ENCODE results near the gene KDM2B. TPM values are rescaled to one million over a fixed set of nuclear protein-coding genes. Genes with fewer than 3 reads are reported as not detected.
A peak's percentile ranks its signal among the peaks of the same experiment; 100 is the strongest.

The KDM2B gene
- total RNA-seq, 1 donor from 2014 or later = 79.2 TPM

- Mint-ChIP-seq H3K27ac (ENCODE audit: unreplicated experiment) (no peak overlapping the region), H3K4me3 (peak overlapping the region; percentile 61), H3K4me1 (peaks cover 10% of the 10 kb centered on the region), H3K27me3 (ENCODE audit: low read depth) (no peaks in the 10 kb centered on the region), H3K36me3 (ENCODE audit: low read depth) (peaks cover 15% of the 10 kb centered on the region), H3K9me3 (no peaks in the 10 kb centered on the region)
- no peak for DNase-seq (ENCODE audit: low read depth, low spot score)
- TF ChIP-seq CTCF (conservative IDR thresholded peaks at IDR 0.05) = no peak
Observed at GRCh38 chr12:121443911-121444841, 136.6 kb downstream of the KDM2B start.

GRCh38 chr12:121443193-121443870, 137.5 kb downstream of the KDM2B start:
- peak; percentile 94 for DNase-seq (ENCODE audit: low read depth, low spot score)
- peaks cover 15% of the 10 kb centered on the region for H3K36me3 Mint-ChIP-seq (ENCODE audit: low read depth)
- no peaks in the 10 kb centered on the region for H3K27me3 Mint-ChIP-seq (ENCODE audit: low read depth)
- no peak overlapping the region for H3K27ac Mint-ChIP-seq (ENCODE audit: unreplicated experiment)
- peaks cover 14% of the 10 kb centered on the region for H3K4me1 Mint-ChIP-seq
- H3K4me3 Mint-ChIP-seq = peak overlapping the region; percentile 44
- no peaks in the 10 kb centered on the region for H3K9me3 Mint-ChIP-seq
- TF ChIP-seq CTCF (conservative IDR thresholded peaks at IDR 0.05) = peak; percentile 85

- no peak for TF ChIP-seq CTCF (conservative IDR thresholded peaks at IDR 0.05)
- Mint-ChIP-seq H3K4me1 (peaks cover 16% of the 10 kb centered on the region), H3K36me3 (ENCODE audit: low read depth) (peaks cover 24% of the 10 kb centered on the region), H3K9me3 (peaks cover 2% of the 10 kb centered on the region), H3K27me3 (ENCODE audit: low read depth) (no peaks in the 10 kb centered on the region), H3K27ac (ENCODE audit: unreplicated experiment) (no peak overlapping the region), H3K4me3 (no peak overlapping the region)
- no peak for DNase-seq (ENCODE audit: low read depth, low spot score)
Observed at GRCh38 chr12:121442028-121442948, 138.5 kb downstream of the KDM2B start.

GRCh38 chr12:121441555-121441954, 139.3 kb downstream of the KDM2B start:
- Mint-ChIP-seq H3K27ac (ENCODE audit: unreplicated experiment) (no peak overlapping the region), H3K4me3 (no peak overlapping the region), H3K9me3 (peaks cover 6% of the 10 kb centered on the region), H3K4me1 (peaks cover 12% of the 10 kb centered on the region), H3K36me3 (ENCODE audit: low read depth) (peaks cover 32% of the 10 kb centered on the region), H3K27me3 (ENCODE audit: low read depth) (no peaks in the 10 kb centered on the region)
- no peak for DNase-seq (ENCODE audit: low read depth, low spot score)
- TF ChIP-seq CTCF (conservative IDR thresholded peaks at IDR 0.05) = no peak

GRCh38 chr12:121440768-121441167, 140.1 kb downstream of the KDM2B start:
- H3K27me3 Mint-ChIP-seq (ENCODE audit: low read depth) = no peaks in the 10 kb centered on the region
- H3K36me3 Mint-ChIP-seq (ENCODE audit: low read depth) = peaks cover 40% of the 10 kb centered on the region
- no peak for TF ChIP-seq CTCF (conservative IDR thresholded peaks at IDR 0.05)
- H3K4me1 Mint-ChIP-seq = peaks cover 10% of the 10 kb centered on the region
- no peak overlapping the region for H3K4me3 Mint-ChIP-seq
- H3K9me3 Mint-ChIP-seq = peaks cover 8% of the 10 kb centered on the region
- DNase-seq (ENCODE audit: low read depth, low spot score) = no peak
- H3K27ac Mint-ChIP-seq (ENCODE audit: unreplicated experiment) = no peak overlapping the region

All from neural crest cell (in vitro differentiated cells).